Astrocyte of the cerebellum (primary cell): Measurements from ENCODE around the gene SLITRK5.

Source experiments
- DNase-seq: peaks from one replicate; pipeline ENCODE4 v3.0.0-alpha.2; 2011; ENCODE audit warnings: low read depth
- H3K4me3 ChIP-seq: 2 replicates; pipeline ENCODE4 v1.5.1; 2011; ENCODE audit warnings: mild to moderate bottlenecking, low read depth, low read length, moderate library complexity
- CTCF ChIP-seq: IDR thresholded peaks from 2 replicates; pipeline ENCODE4 v1.5.1; 2012; ENCODE audit warnings: low read length, low read depth, moderate library complexity, mild to moderate bottlenecking; ENCODE audit errors: missing control alignments
- in situ Hi-C: cut with HindIII; loops from 2 replicates; pipeline ENCODE4 v1.10.0; 2017; ENCODE audit warnings: low sequenced_read_pairs

SLITRK5 gene

GRCh38 chr13:87677496-87678371, 6.6 kb downstream of the SLITRK5 start:
- peak overlapping the region; percentile 55 for H3K4me3 ChIP-seq
- no peak for TF ChIP-seq CTCF

GRCh38 chr13:87678372-87678752, 7.2 kb downstream of the SLITRK5 start:
- TF ChIP-seq CTCF, result no peak
- in situ Hi-C loops, result no loop called here
- no peak for DNase-seq
- H3K4me3 ChIP-seq, result peak overlapping the region; percentile 55

More at GRCh38 chr13:87677496-87678371, 6.6 kb downstream of the SLITRK5 start:
- in situ Hi-C loops, result no loop called here
- DNase-seq, result no peak

- in situ Hi-C loops, result no loop called here
These were observed 9.1 kb downstream of the SLITRK5 start for GRCh38 chr13:87680298-87680697.

GRCh38 chr13:87684850-87685742, 13.9 kb downstream of the SLITRK5 start:
- peak; percentile 31 for DNase-seq
- TF ChIP-seq CTCF, result no peak
- H3K4me3 ChIP-seq, result no peak overlapping the region
- in situ Hi-C loops, result no loop called here

More at GRCh38 chr13:87680298-87680697, 9.1 kb downstream of the SLITRK5 start:
- H3K4me3 ChIP-seq, result no peak overlapping the region
- no peak for TF ChIP-seq CTCF
- no peak for DNase-seq

- no peak for DNase-seq
- in situ Hi-C loops, result no loop called here
- TF ChIP-seq CTCF, result no peak
- no peak overlapping the region for H3K4me3 ChIP-seq
These were observed 25.3 kb downstream of the SLITRK5 start for GRCh38 chr13:87696458-87696857.

GRCh38 chr13:87698268-87698667, 27.1 kb downstream of the SLITRK5 start:
- DNase-seq, result no peak
- TF ChIP-seq CTCF, result no peak
- H3K4me3 ChIP-seq, result no peak overlapping the region
- in situ Hi-C loops, result no loop called here
